Dermis blood vessel endothelial cell (primary cell): ENCODE results near the gene GPR37L1. TPM values are rescaled to one million over a fixed set of nuclear protein-coding genes. Genes with fewer than 3 reads are reported as not detected.
"Not testable (repeated sequence)": the region's sequence is repeated elsewhere in the genome, so short reads cannot be mapped to it uniquely, and the experiment has no call there.

Experiments used
- DNase-seq: peaks from one replicate; pipeline ENCODE4 v3.0.0; 2010
- total RNA-seq: library from RNA; depleted of rRNA; stranded (reverse); fragments of >200 nt; gene quantifications from 2 replicates; pipeline ENCODE4 v1.2.3, GENCODE V29; 2014

GPR37L1 gene
- total RNA-seq, 1 donor from 2014 or later, result not detected

DNA sequence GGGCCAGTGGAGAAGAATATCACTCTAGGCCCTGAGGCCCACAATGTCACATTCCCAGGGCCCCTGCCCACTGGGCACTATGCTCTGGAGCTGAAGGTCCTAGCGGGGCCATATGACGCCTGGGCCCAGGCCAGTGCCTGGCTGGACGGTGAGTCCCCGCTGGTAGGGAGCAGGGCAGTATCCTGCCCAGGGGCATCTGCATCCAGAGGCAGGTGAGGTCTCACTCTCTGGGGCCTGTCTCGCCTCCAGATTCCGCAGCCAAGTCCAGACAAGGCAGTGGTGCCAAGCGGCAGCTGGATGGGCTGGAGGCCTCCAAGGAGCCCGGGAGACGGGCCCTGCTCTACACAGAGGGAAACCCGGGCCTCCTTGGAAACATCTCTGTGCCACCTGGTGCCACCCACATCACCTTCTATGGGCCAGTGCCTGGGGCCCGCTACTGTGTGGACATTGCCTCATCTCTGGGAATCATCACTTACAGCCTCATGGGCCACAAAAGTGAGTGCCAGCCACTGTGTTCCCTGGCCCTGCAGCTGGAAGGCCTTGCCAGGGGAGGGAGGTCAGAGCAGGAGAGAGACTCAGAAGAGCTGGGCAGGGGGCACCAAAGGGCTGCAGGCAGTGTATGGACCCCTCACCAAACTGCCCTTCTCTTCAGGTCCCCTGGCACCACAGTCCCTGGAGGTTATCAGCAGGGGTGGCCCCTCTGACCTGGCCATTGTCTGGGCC is 48.7 kb downstream of the GPR37L1 start:
- no peak for DNase-seq

DNA sequence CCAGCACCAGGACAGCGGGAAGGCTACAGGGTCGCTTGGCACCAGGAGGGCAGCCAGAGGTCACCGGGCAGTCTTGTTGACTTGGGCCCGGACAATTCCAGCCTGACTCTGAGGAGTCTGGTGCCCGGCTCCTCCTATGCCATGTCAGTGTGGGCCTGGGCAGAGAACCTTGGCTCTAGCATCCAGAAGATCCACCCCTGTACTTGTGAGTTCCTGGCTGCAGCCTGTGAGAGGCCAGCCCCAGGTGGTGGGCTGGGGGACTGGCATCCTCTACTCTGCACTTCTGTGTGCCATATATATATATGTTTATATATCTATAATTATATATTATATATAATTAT is 49.3 kb downstream of the GPR37L1 start:
- no peak for DNase-seq

DNA sequence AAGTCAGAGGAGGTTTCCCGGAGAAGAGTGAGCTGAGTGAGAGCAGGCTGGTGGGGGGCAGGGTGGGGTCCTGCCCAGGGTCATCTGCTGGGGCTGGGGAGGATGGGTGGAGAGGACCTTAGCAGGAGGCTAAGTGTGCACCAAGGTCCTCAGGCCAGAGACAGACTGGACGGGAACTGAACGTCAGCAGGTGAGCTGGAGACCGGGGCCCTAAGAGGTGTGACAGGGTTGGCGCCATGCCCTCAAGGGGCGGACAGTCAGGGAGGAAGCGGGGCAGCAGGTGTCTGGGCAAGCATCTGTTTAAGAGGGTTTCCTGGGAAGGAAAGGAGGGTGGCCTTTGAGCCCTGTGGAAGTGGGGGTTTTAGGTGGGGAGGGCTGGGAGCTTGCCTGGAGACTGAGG is 51.3 kb downstream of the GPR37L1 start:
- no peak for DNase-seq

DNA sequence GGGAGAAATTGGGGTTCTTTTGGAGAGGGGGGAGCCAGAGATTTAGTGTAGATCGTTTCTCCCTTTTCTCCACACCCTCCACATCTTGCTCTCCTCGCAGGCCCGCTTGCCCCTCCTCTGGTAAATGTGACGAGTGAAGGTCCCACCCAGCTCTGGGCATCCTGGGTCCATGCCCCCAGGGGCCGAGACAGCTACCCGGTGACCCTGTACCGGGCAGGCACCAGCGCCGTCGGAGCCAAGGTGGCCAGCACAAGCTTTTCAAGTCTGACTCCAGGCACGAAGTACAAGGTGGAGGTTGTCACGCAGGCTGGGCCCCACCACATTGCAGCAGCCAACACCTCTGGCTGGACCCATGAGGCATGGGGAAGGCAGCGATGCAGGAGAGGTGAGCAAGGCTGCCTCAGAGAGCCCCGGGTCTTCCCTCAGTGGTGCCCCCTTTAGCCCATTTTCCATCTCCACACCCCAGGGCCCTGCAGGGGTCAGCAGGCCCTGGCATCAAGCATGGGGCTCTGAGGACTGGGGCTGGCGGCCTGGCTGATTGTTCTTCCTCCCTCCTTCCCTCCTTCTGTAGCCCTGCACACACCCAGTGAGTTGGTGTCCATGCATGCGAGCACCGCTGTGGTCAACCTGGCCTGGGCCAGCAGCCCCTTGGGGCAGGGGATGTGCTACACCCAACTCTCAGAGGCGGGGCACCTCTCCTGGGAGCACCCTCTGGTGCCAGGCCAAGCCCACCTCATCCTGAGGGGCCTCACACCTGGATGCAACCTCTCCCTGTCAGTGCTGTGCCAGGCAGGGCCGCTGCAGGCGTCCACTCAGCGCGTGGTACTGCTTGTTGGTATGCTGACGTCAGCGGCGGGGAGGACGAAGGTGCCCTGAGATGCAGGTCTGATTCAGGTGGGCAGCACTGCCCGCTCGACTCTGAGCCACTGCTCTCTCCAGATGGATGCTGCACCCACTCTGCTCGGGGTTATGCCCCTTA is 54.5 kb downstream of the GPR37L1 start:
- no peak for DNase-seq

DNA sequence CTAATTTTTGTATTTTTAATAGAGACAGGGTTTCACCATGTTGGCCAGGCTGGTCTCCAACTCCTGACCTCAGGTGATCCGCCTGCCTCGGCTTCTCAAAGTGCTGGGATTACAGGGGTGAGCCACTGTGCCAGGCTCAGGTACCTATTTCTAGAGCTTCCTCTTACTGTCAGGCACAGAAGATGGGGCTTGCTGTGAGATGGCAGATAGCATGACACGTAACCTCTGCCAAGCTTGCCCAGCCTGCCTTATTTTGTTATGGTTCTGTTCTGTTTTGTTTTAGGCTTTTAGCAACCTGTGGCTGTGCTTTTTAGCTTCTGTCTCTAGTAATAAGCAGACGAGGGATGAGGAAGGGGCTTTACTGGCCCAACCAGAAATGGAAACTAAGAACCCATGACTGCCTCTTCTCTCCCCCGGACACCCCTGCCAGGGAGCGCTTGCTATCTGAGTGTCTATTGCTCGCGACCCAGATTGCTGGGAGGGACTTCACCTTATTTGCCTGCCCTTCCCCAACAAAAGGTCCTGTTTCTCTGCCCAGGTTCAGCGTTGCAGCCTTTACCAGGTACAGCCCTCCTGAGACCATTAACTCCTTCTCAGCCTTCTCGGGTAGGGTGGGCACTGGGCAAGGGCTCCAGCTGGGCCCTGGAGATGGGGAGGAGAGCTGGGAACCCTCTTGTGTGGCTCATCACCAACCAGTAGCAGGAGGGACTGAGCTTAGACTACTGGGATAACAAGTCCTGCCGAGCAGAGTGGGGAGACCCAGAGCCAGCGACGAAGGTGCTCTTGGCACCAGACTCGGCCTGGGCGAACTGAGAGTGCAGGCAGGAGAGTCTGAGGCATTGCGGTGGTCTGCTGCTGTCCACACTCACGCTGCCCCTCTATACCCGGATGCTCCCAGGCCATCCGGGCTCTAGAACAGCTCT is 57.4 kb downstream of the GPR37L1 start:
- DNase-seq, result no peak

DNA sequence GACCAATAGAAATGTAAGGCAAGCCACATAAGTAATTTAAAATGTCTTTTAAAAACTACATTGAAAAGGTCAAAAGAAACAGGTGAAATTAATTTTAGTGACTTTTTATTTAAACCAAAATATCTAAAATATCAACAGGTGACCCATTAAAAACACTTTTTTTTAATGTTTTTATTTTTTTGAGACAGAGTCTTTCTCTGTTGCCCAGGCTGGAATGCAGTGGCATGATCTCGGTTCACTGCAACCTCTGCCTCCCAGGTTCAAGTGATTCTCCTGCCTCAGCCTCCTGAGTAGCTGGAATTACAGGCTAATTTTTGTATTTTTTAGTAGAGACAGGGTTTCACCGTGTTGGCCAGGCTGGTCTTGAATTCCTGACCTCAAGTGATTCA is 58.0 kb downstream of the GPR37L1 start:
- DNase-seq, result not testable (repeated sequence)

DNA sequence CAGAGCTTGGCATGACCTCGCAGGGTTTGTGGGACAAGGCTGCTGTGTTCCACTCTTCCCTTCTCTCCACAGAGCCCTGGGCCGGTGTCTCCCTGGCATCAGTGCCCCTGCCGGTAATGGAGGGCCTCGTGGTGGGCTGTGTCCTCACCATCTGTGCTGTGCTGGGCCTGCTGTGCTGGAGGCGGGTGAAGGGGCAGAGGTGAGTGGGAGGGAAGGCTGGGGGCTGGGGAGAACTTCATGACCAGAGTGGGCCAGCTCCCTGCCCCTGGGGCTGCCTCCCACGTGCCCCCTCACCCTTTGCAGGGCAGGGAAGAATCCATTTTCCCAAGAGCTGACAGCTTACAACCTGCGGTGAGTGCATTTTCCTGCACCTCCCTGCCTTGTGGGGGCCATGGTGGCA is 58.9 kb downstream of the GPR37L1 start:
- no peak for DNase-seq

DNA sequence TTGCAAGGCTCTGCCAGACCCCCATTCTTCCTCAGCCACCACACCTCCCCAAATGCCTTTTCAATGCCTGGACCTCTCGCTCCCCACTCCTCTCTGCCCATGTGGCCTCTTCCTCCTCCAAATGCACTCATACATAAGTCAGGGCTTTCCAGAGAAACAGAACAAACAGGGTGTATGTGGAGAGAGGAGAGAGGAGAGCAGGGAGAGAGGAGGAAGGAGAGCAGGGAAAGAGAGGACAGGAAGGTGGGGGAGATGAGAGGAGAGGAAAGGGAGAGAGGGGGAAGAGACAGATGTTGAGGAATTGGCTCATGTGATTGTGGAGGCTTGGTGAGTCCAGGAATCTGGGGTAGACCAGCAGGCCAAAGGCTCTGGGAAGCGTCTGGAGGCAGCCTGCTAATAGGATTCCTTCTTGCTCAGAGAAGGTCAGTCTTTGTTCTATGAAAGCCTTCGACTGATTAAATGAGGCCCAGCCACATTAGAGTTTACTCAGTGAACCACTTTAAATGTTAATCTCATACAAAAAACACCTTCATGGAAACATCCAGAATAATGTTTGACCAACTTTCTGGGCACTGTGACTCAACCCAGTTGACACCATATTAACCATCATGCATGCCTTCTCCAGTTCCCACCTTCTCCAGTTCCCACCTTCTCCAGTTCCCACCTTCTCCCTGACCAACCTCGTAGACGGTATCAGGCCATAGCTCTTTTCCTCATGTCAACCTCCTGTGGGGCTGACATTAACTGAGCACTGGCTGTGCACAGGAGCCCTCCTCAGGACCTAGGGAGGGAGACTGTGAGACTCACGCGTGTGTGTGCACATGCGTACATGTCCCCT is 59.5 kb downstream of the GPR37L1 start:
- no peak for DNase-seq

Other genes starting within 250 kb of the GPR37L1 start
- 9.6 and 15.7 TPM in 2 replicates for gene SHISA4, start 234.0 kb upstream of the GPR37L1 start, total RNA-seq
- under 0.01 TPM in 1 of 2 replicates, not detected in the other for gene LMOD1, start 176.4 kb upstream of the GPR37L1 start, total RNA-seq
- gene TIMM17A, start 167.4 kb upstream of the GPR37L1 start, total RNA-seq, result 52.9 and 67.0 TPM in 2 replicates
- 43.6 and 68.1 TPM in 2 replicates for gene RNPEP, start 140.3 kb upstream of the GPR37L1 start, total RNA-seq
- gene ELF3, start 112.3 kb upstream of the GPR37L1 start, total RNA-seq, result 0.14 and 0.68 TPM in 2 replicates
- 32.7 and 40.5 TPM in 2 replicates for gene ARL8A, start 21.8 kb downstream of the GPR37L1 start, total RNA-seq
- gene PTPN7, start 37.7 kb downstream of the GPR37L1 start, total RNA-seq, result 0.09 and 0.68 TPM in 2 replicates
- gene LGR6, start 70.9 kb downstream of the GPR37L1 start, total RNA-seq, result not detected in 2 replicates
- 14.5 and 34.9 TPM in 2 replicates for gene UBE2T, start 219.0 kb downstream of the GPR37L1 start, total RNA-seq
- 12.1 and 15.8 TPM in 2 replicates for gene PPP1R12B, start 225.8 kb downstream of the GPR37L1 start, total RNA-seq